Body of pancreas (tissue), 4 donors: ENCODE results near the gene HEXIM1.

Experiments
- POLR2A ChIP-seq, 3 donors: fragments of 450-650 bp; IDR thresholded peaks; one replicate each; pipeline ENCODE4 v1.6.1; 2016; ENCODE audit warnings: antibody characterized with exemption in 3 of 3, mild to moderate bottlenecking in 2 of 3
- TF ChIP-seq, protein P1 (sequence below), 7 experiments: fragments of 450-650 bp in 4 of 7; fragments of 200-600 bp in 3 of 7; sonication (generic) in 3 of 7; IDR thresholded peaks; one replicate each; pipeline ENCODE4 v1.5.1; 2016 to 2019; ENCODE audit warnings: antibody characterized with exemption in 7 of 7

DNA sequence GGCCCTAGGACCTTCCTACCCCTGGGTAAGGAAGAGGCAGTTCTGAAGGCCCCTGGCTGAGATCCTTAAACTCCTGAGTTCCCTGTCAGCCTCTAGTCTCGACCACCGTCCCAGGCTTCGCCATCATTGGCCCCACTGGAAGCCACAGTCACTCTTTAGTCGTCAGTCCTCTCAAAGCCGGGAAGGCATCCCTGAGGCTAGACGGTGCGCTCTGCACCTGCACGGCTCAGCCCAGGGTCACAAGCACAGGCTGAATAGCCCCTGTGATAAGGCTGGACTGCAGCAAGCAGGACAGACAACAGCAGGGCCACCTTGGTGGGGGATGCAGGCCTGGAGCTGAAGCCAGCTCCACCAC, 3.3 kb upstream of the HEXIM1 start:
- TF ChIP-seq, protein P1, sequence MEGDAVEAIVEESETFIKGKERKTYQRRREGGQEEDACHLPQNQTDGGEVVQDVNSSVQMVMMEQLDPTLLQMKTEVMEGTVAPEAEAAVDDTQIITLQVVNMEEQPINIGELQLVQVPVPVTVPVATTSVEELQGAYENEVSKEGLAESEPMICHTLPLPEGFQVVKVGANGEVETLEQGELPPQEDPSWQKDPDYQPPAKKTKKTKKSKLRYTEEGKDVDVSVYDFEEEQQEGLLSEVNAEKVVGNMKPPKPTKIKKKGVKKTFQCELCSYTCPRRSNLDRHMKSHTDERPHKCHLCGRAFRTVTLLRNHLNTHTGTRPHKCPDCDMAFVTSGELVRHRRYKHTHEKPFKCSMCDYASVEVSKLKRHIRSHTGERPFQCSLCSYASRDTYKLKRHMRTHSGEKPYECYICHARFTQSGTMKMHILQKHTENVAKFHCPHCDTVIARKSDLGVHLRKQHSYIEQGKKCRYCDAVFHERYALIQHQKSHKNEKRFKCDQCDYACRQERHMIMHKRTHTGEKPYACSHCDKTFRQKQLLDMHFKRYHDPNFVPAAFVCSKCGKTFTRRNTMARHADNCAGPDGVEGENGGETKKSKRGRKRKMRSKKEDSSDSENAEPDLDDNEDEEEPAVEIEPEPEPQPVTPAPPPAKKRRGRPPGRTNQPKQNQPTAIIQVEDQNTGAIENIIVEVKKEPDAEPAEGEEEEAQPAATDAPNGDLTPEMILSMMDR (IDR thresholded peaks at IDR 0.05), result no peak
- no peak for TF ChIP-seq POLR2A (IDR thresholded peaks at IDR 0.05)
